ENCODE measurements around the gene RPA3.

RPA3 gene

GRCh38 chr7:7650682-7651206, 67.7 kb downstream of the RPA3 start:
- no peak for DNase-seq

GRCh38 chr7:7647495-7648036, 70.8 kb downstream of the RPA3 start:
- no peak for DNase-seq

DNA sequence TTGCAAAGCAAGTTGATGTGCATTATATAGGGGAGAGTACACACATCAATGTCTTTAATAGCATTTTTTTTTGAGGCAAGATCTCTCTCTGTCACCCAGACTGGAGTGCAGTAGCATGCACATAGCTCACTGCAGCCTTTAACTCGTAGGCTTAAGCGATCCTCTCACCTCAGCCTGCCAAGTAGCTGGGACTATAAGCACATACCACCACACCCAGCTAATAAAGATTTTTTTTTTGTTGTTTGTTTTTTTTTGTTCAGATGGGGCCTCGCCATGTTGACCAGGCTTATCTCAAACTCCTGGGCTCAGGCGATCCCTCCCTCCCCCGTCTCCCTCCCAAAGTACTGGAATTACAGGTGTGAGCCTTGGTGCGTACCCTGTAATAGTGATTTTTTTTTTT, 76.3 kb downstream of the RPA3 start:
- no peak for DNase-seq

DNA sequence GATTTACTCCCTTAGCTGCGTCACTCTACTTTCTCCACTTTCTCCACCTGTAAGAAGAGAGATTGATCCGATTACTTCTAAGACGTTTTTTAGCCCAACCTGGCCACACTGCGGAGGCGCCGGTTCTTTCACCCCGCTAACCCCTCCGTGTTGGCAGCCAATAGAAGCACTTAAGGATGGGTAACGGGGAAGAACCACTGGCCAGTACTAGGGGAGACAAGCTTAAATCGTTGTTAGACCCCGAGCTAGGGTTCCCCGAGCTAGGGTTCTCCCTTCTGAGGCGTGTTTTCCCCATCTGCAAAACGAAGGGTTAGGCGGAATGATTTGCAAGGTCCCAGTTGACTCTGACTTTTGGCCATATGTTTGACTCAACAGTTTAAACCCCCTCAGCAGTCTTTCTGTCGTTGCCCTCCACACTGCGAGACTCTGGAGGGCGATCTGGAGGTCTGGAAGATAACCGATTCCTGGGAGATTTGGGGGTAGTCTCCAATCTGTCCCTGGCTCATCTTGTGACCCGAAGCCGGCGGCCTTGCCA, 77.2 kb downstream of the RPA3 start:
- no peak for DNase-seq

- peak; percentile 99 for DNase-seq
These were observed 77.9 kb downstream of the RPA3 start, which contains the start of gene UMAD1 for GRCh38 chr7:7640221-7641128. Gene UMAD1, plus strand, starts transcription at chr7:7640752. Its CDS starts 32,620 bp downstream, at chr7:7673372.

GRCh38 chr7:7639847-7640220, 78.6 kb downstream of the RPA3 start:
- DNase-seq, result peak; percentile 39

DNA sequence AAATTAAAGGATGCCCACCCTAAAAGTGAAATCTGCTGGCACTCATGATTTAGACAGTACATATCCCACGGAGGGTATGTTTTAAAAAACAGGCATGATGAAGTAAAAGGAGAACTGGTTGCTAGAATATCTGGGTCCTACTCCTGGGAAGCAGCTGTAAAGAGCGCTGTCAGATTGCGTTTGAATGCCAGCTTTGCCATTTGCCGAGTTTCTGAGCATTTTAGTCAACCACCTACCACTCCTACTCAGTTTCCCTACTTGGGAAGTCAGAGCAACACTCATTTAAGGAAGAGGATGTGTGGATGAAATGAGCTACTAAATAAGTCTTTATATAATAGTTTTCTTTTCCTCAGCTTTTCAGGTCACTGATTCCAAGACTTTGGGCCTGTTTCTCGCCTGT, 79.0 kb downstream of the RPA3 start:
- no peak for DNase-seq

DNA sequence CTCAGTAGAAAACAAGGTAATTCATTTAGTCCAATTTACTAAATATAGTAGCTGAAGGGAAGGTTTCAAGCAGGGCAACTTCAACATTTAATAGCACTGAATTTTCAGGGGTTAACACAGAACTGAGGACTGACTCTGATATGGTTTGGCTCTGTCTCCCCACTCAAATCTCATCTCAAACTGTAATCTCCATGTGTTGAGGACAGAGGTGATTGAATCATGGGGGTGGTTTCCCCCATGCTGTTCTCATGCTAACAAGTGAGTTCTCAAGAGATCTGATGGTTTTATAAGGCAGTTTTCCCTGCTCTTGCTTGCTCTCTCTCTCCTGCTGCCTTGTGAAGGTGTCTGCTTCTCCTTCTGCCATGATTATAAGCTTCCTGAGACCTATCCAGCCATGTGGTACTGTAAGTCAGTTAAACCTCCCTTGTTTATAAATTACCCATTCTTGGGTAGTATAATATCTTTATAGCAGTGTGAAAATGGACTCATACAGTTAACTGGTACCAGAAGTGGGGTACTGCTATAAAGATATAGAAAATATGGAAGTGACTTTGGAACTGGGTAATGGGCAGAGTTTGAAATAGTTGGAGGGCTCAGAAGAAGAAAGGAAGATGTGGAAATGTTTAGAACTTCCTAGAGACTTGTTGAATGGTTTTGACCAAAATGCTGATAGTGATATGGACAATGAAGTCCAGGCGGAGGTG, 87.6 kb downstream of the RPA3 start:
- no peak for DNase-seq

DNA sequence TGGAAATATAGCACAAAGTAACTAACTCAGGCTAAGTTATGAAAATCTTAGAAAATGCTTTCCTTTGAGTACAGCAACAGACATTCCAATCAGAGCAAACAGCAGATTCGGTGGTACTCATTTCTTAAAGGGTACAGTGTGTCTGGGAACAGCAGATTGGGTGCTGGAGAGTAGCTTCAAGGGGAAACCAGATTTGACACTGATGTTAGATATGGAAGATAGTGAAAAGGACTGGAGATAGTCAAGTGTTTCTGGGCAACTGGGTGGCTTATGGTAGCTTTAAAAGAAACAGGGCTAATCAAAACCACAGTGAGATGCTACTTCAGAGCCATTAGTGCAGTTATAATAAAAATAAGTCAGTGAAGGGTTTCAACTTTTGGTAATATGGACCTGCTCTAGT, 89.9 kb downstream of the RPA3 start:
- no peak for DNase-seq

- DNase-seq, result no peak
These were observed 97.7 kb downstream of the RPA3 start for GRCh38 chr7:7620644-7621210.

- DNase-seq, result no peak
These were observed 98.2 kb downstream of the RPA3 start for GRCh38 chr7:7620236-7620635.

GRCh38 chr7:7618410-7618809, 100.0 kb downstream of the RPA3 start:
- no peak for DNase-seq

GRCh38 chr7:7617550-7617949, 100.9 kb downstream of the RPA3 start:
- DNase-seq, result no peak

- no peak for DNase-seq
These were observed 104.2 kb downstream of the RPA3 start for GRCh38 chr7:7614018-7614741.

- no peak for DNase-seq
These were observed 105.2 kb downstream of the RPA3 start for GRCh38 chr7:7613210-7613609.

DNA sequence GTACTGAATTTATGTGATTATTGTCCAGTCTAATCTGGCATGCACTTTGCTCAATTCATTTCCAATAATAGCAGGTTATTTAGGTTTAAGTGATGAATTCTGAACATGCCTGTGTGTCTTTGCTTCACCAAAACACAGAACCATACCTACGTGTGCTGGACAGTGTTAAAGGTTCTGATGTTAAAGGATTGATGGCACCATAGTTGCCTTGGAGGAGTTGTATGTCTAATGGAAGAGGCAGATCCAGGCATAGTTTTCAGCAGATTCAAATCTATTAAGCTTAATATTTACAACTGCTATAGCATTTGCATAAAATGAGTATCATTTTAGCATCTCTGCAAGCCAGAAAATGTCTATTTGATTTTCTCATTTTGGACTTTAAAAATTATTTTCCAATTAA, 105.9 kb downstream of the RPA3 start:
- DNase-seq, result no peak

DNA sequence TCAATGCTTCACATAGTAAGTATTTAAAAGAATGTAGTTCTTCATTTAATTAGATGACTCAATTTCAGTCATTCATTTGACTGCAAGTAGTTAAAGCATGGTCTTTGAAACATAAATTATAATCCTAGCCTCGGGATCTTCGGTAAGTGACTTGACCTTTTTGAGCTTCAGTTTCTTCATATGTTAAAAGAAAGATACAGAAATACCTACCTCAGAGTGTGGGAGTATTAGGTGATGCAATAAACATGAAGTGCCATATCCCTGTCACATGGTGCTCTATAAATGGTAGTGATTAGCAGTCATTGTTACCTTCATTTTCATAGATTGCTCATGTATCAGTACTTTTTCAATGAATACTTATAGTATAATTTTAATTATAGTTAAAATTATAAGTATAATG, 109.1 kb downstream of the RPA3 start:
- DNase-seq, result no peak

DNA sequence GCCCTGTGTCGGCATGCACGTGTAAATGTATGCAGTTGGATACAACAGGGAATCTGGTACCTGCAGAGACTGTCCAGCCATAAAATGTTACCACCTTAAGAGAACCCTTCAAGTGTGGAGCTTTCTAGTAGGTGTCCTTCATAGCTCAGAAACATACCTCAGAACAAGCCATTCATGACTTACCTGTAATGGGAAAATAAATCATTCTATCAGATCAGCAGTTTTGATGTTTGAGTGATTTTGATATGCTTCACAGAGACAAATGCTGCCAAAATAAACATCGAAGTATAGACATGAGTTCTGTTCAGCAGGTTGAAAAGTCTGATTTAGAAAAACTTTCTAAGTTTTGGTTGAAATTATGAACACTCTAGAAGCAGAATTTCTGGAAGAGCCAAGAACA, 111.4 kb downstream of the RPA3 start:
- DNase-seq, result no peak

DNA sequence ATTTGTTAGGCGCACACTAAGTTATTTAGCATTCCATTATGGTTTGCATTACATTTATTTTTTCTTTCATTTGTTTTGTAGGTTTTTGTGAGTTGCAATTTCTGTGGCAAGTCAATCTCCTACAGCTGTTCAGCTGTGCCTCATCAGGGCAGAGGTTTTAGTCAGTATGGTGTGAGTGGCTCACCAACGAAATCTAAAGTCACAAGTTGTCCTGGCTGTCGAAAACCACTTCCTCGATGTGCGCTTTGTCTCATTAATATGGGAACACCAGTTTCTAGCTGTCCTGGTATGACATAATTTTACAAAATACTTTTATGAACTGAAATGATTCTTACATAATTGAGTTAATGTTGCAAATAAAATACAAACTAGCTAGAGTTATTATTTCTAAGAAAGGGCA, 122.2 kb downstream of the RPA3 start:
- no peak for DNase-seq

GRCh38 chr7:7595451-7595850, 123.0 kb downstream of the RPA3 start:
- peak; percentile 25 for DNase-seq
